OCI-LY1 (cell line): ENCODE data around the gene TEDC2.

Experiments
- H2AFZ ChIP-seq: fragments of 200-600 bp; sonication (generic), shearing (Covaris generic); 2 replicates; pipeline ENCODE4 v1.6.0; 2014; ENCODE audit warnings: antibody characterized with exemption, mild to moderate bottlenecking, low read length
- H3F3A ChIP-seq: fragments of 200-600 bp; sonication (generic), shearing (Covaris generic); 2 replicates; pipeline ENCODE4 v1.6.0; 2014; ENCODE audit warnings: mild to moderate bottlenecking, antibody characterized with exemption, low read length, moderate library complexity; ENCODE audit not compliant: insufficient read depth
- H3K27ac ChIP-seq: fragments of 200-600 bp; sonication (generic); 2 replicates; pipeline ENCODE4 v1.5.1; 2014; ENCODE audit warnings: low read length, mixed run types, mild to moderate bottlenecking, low read depth; ENCODE audit not compliant: poor library complexity, severe bottlenecking
- H3K27me3 ChIP-seq: fragments of 200-600 bp; sonication (generic); 2 replicates; pipeline ENCODE4 v1.6.0; 2014; ENCODE audit warnings: antibody characterized with exemption, mild to moderate bottlenecking, low read length, moderate library complexity; ENCODE audit not compliant: insufficient read depth
- H3K36me3 ChIP-seq: fragments of 200-600 bp; sonication (generic); 2 replicates; pipeline ENCODE4 v1.6.1; 2014; ENCODE audit warnings: mild to moderate bottlenecking, antibody characterized with exemption, low read length, moderate library complexity, mixed read lengths; ENCODE audit not compliant: insufficient read depth
- H3K4me1 ChIP-seq: fragments of 200-600 bp; sonication (generic); 2 replicates; pipeline ENCODE4 v1.5.1; 2014; ENCODE audit warnings: mild to moderate bottlenecking, low read length, moderate library complexity; ENCODE audit not compliant: insufficient read depth, severe bottlenecking
- H3K4me2 ChIP-seq: fragments of 200-600 bp; sonication (generic), shearing (Covaris generic); 2 replicates; pipeline ENCODE4 v1.6.1; 2014; ENCODE audit warnings: low read length
- H3K4me3 ChIP-seq: fragments of 200-600 bp; sonication (generic); 2 replicates; pipeline ENCODE4 v1.5.1; 2014; ENCODE audit warnings: low read length, low read depth, mild to moderate bottlenecking, mixed read lengths; ENCODE audit not compliant: poor library complexity, severe bottlenecking
- H3K79me2 ChIP-seq: fragments of 200-600 bp; shearing (Covaris generic); 2 replicates; pipeline ENCODE4 v1.6.1; 2016; ENCODE audit warnings: mixed run types, low read length, mixed read lengths; ENCODE audit not compliant: insufficient read depth
- H3K9ac ChIP-seq: fragments of 200-600 bp; sonication (generic), shearing (Covaris generic); 2 replicates; pipeline ENCODE4 v1.6.1; 2014; ENCODE audit warnings: mild to moderate bottlenecking, low read length, mixed read lengths
- H3K9me2 ChIP-seq: fragments of 200-600 bp; sonication (generic), shearing (Covaris generic); 2 replicates; pipeline ENCODE4 v1.6.1; 2014; ENCODE audit warnings: low read depth, mild to moderate bottlenecking, low read length, mixed read lengths
- H3K9me3 ChIP-seq: fragments of 200-600 bp; shearing (Covaris generic); 2 replicates; pipeline ENCODE4 v1.6.1; 2014; ENCODE audit warnings: low read length, mixed read lengths
- H4K20me1 ChIP-seq: fragments of 200-600 bp; sonication (generic), shearing (Covaris generic); 2 replicates; pipeline ENCODE4 v1.6.0; 2016; ENCODE audit warnings: mild to moderate bottlenecking, low read length; ENCODE audit not compliant: insufficient read depth
- CTCF ChIP-seq: fragments of 200-600 bp; sonication (generic), shearing (Covaris generic); IDR thresholded peaks from 2 replicates; pipeline ENCODE4 v1.5.1; 2017; ENCODE audit warnings: mild to moderate bottlenecking, antibody characterized with exemption, low read length, moderate library complexity, mixed read lengths
- EZH2 ChIP-seq: fragments of 200-600 bp; sonication (generic), shearing (Covaris generic); IDR thresholded peaks from 2 replicates; pipeline ENCODE4 v1.8.0; 2017; ENCODE audit warnings: borderline replicate concordance, mixed run types, mild to moderate bottlenecking, antibody characterized with exemption, low read length, moderate library complexity, mixed read lengths

TEDC2 gene

GRCh38 chr16:2425825-2426430 lies 34.0 kb upstream of the TEDC2 start:
- no peak overlapping the region for H2AFZ ChIP-seq

GRCh38 chr16:2426941-2427361 lies 33.0 kb upstream of the TEDC2 start:
- Histone ChIP-seq H3K4me3 (no peak overlapping the region), H3K27ac (no peak overlapping the region), H2AFZ (no peak overlapping the region), H3K9me2 (no peaks in the 10 kb centered on the region), H3K9me3 (no peaks in the 10 kb centered on the region), H3K36me3 (peaks cover 15% of the 10 kb centered on the region; the same call in 1 of the 2 replicates), H3K79me2 (peaks cover 17% of the 10 kb centered on the region), H3F3A (no peaks in the 10 kb centered on the region), H3K4me2 (no peak overlapping the region), H3K9ac (no peak overlapping the region), H4K20me1 (no peaks in the 10 kb centered on the region), H3K4me1 (peaks cover 23% of the 10 kb centered on the region), H3K27me3 (no peaks in the 10 kb centered on the region)
- TF ChIP-seq CTCF, result no peak
- TF ChIP-seq EZH2, result no peak

More at GRCh38 chr16:2425825-2426430, 34.0 kb upstream of the TEDC2 start:
- peaks cover 14% of the 10 kb centered on the region for H3K79me2 ChIP-seq
- TF ChIP-seq EZH2 (no peak), CTCF (no peak)
- H4K20me1 ChIP-seq, result no peaks in the 10 kb centered on the region
- H3K4me1 ChIP-seq, result peaks cover 19% of the 10 kb centered on the region
- H3F3A ChIP-seq, result no peaks in the 10 kb centered on the region
- H3K4me2 ChIP-seq, result no peak overlapping the region
- H3K36me3 ChIP-seq, result peaks cover 5% of the 10 kb centered on the region; the same call in 1 of the 2 replicates
- H3K9ac ChIP-seq, result no peak overlapping the region
- no peak overlapping the region for H3K27ac ChIP-seq
- H3K9me2 ChIP-seq, result no peaks in the 10 kb centered on the region
- no peaks in the 10 kb centered on the region for H3K9me3 ChIP-seq
- H3K27me3 ChIP-seq, result no peaks in the 10 kb centered on the region
- no peak overlapping the region for H3K4me3 ChIP-seq

- H3K9me3 ChIP-seq, result no peaks in the 10 kb centered on the region
- H3K27ac ChIP-seq, result no peak overlapping the region
- H3F3A ChIP-seq, result no peaks in the 10 kb centered on the region
- no peak overlapping the region for H3K9ac ChIP-seq
- no peak overlapping the region for H3K4me2 ChIP-seq
- no peaks in the 10 kb centered on the region for H3K9me2 ChIP-seq
- H3K27me3 ChIP-seq, result no peaks in the 10 kb centered on the region
- no peak for TF ChIP-seq EZH2
- no peak for TF ChIP-seq CTCF
- H3K36me3 ChIP-seq, result peaks cover 21% of the 10 kb centered on the region
- H3K4me1 ChIP-seq, result peaks cover 23% of the 10 kb centered on the region
- peaks cover 17% of the 10 kb centered on the region for H3K79me2 ChIP-seq
- H4K20me1 ChIP-seq, result no peaks in the 10 kb centered on the region
- no peak overlapping the region for H3K4me3 ChIP-seq
- no peak overlapping the region for H2AFZ ChIP-seq
These were observed 32.4 kb upstream of the TEDC2 start for GRCh38 chr16:2427526-2427925.
